Panc1 (cell line): ENCODE data around the gene DEAF1. TPM values are rescaled to one million over a fixed set of nuclear protein-coding genes. Genes with fewer than 3 reads are reported as not detected.

Experiments used
- ATAC-seq: fragments of 200-7000 bp; cut with Tn5 transposase; 2 replicates; pipeline ENCODE4 v1.9.1; 2020; ENCODE audit warnings: mild to moderate bottlenecking, moderate library complexity
- BruUV-seq: library from RNA; stranded (reverse); fragments of 400-500 nt; replicated peaks from 2 replicates; lab custom pipeline; 2021; lab: Mats Ljungman, UMichigan
- CTCF ChIA-PET: fragments of 300-600 bp; sonication (Branson Sonifier 250); formaldehyde crosslinking; loops from one replicate; lab custom pipeline; 2022; ENCODE audit warnings: antibody characterized with exemption; lab: Charles Lee
- POLR2A ChIA-PET: fragments of 300-600 bp; sonication (Branson Sonifier 250); formaldehyde crosslinking; loops from one replicate; lab custom pipeline; 2022; ENCODE audit warnings: antibody characterized with exemption; lab: Charles Lee
- DNase-seq: peaks from one replicate; pipeline ENCODE4 v3.0.0-alpha.2; 2010; ENCODE audit warnings: low read depth, low spot score
- H3K27ac ChIP-seq: 2 replicates; pipeline ENCODE4 v1.5.1; 2011; ENCODE audit warnings: mild to moderate bottlenecking, low read length, inconsistent platforms
- H3K27me3 ChIP-seq: fragments of 200-500 bp; sonication (Bioruptor generic); 2 replicates; pipeline ENCODE4 v1.6.0; 2014; ENCODE audit warnings: low read length, inconsistent platforms; ENCODE audit not compliant: control insufficient read depth, insufficient read depth
- H3K36me3 ChIP-seq: fragments of 200-500 bp; sonication (Bioruptor generic); 2 replicates; pipeline ENCODE4 v1.5.1; 2014; ENCODE audit warnings: inconsistent platforms, mild to moderate bottlenecking, low read length, moderate library complexity; ENCODE audit not compliant: control insufficient read depth, insufficient read depth
- H3K4me1 ChIP-seq: 2 replicates; pipeline ENCODE4 v1.5.1; 2011; ENCODE audit warnings: inconsistent platforms, mild to moderate bottlenecking, low read length, moderate library complexity; ENCODE audit not compliant: control insufficient read depth, insufficient read depth
- H3K4me3 ChIP-seq, 2 experiments: 2 replicates each; pipeline ENCODE4 v1.5.1; 2011 to 2012; ENCODE audit warnings: low read depth in 2 of 2, low read length in 2 of 2, mild to moderate bottlenecking in 2 of 2, inconsistent platforms in 1 of 2, moderate library complexity in 1 of 2
- H3K9me3 ChIP-seq: fragments of 200-500 bp; sonication (Bioruptor generic); 2 replicates; pipeline ENCODE4 v1.5.1; 2014; ENCODE audit warnings: low read depth, mild to moderate bottlenecking, inconsistent platforms, low read length, moderate library complexity; ENCODE audit not compliant: control insufficient read depth, insufficient read depth
- POLR2AphosphoS5 ChIP-seq: IDR thresholded peaks from 2 replicates; pipeline ENCODE4 v1.6.1; 2012; ENCODE audit warnings: mild to moderate bottlenecking, low read depth, low read length, moderate library complexity
- SIN3A ChIP-seq: IDR thresholded peaks from 2 replicates; pipeline ENCODE4 v1.6.1; 2012; ENCODE audit warnings: low read depth, mild to moderate bottlenecking, low read length, moderate library complexity, borderline replicate concordance; ENCODE audit not compliant: insufficient read depth
- TCF7L2 ChIP-seq: IDR thresholded peaks from 2 replicates; pipeline ENCODE4 v1.6.1; 2011; ENCODE audit warnings: mild to moderate bottlenecking, low read depth, low read length, inconsistent platforms
- in situ Hi-C: cut with HindIII; loops from 2 replicates; pipeline ENCODE4 v1.10.0; 2016; ENCODE audit warnings: low sequenced_read_pairs, low pct_unique_long_range_greater_than_20kb
- intact Hi-C: fragments of 100-400 bp; cut with micrococcal nuclease; formaldehyde crosslinking; loops from one replicate; pipeline ENCODE4 v1.10.0; 2022; ENCODE audit not compliant: unreplicated experiment
- total RNA-seq: library from RNA; stranded (reverse); gene quantifications from one replicate; pipeline ENCODE4 v1.2.1, GENCODE V29; 2021; ENCODE audit not compliant: unreplicated experiment
- TF ChIP-seq, protein P1 (sequence below), 2 experiments: IDR thresholded peaks; 2 replicates each; pipeline ENCODE4 v1.6.1; 2011 to 2012; ENCODE audit warnings: low read depth in 2 of 2, control low read depth in 1 of 2, low read length in 1 of 2, mild to moderate bottlenecking in 1 of 2, moderate library complexity in 1 of 2; ENCODE audit not compliant: insufficient read depth in 1 of 2
- TF ChIP-seq, protein P2 (sequence below): fragments of 450-650 bp; IDR thresholded peaks from 2 replicates; pipeline ENCODE4 v1.5.1; 2017; ENCODE audit warnings: mild to moderate bottlenecking

The DEAF1 gene
- total RNA-seq, 1 experiment from 2014 or later, result 105 TPM

DNA sequence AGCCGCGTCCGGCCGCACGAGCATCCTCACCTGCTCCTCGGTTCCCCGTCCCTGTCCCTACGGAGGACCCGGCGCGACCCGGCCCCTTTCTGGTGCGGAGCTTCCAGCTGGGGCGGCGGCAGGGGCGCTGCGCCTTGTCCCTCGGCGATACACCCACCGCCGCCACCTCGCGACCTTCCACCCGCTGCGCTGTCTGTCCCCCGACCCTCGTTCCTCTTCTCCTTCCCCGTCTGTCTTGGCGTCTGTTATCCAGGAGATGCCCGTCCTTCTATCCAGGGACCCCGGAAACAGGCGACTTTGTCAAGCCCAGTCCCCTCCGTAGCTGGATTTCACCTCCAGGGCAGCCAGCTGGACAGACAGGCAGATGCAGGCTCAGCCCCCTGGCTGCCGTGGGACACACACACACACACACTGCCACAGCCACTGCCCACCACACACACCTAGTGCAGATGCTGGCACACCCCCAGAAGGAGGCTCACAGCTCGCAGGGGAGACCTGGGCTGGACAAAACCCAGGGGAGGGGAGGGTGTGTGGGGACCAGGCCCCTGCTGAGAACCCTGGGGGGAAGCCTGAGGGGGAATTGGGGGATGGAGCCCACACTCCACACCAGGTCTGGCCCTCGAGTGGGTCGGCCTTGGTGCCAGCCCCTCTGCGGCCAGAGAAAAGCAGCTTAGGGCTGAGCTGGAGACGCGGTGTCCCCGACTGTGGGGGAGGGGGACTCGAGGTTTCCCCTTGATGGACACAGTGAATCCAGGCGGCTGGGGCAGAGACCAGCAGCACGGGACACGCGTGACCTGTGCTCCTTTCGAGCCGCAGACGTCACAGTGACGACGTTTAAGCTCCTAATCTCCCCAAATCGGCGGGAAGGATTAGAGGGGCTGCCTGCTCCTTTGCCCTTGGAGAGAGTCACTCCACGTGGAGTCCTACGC, 57.2 kb downstream of the DEAF1 start:
- Histone ChIP-seq H3K36me3 (no peaks in the 10 kb centered on the region), H3K27me3 (no peaks in the 10 kb centered on the region), H3K4me3 (no peak overlapping the region), H3K27ac (no peak overlapping the region), H3K9me3 (no peaks in the 10 kb centered on the region), H3K4me1 (peaks cover 21% of the 10 kb centered on the region)
- no peak for DNase-seq
- BruUV-seq, result no TSS peak
- intact Hi-C loops (no loop called here), in situ Hi-C loops (no loop called here)
- TF ChIP-seq, protein P1, sequence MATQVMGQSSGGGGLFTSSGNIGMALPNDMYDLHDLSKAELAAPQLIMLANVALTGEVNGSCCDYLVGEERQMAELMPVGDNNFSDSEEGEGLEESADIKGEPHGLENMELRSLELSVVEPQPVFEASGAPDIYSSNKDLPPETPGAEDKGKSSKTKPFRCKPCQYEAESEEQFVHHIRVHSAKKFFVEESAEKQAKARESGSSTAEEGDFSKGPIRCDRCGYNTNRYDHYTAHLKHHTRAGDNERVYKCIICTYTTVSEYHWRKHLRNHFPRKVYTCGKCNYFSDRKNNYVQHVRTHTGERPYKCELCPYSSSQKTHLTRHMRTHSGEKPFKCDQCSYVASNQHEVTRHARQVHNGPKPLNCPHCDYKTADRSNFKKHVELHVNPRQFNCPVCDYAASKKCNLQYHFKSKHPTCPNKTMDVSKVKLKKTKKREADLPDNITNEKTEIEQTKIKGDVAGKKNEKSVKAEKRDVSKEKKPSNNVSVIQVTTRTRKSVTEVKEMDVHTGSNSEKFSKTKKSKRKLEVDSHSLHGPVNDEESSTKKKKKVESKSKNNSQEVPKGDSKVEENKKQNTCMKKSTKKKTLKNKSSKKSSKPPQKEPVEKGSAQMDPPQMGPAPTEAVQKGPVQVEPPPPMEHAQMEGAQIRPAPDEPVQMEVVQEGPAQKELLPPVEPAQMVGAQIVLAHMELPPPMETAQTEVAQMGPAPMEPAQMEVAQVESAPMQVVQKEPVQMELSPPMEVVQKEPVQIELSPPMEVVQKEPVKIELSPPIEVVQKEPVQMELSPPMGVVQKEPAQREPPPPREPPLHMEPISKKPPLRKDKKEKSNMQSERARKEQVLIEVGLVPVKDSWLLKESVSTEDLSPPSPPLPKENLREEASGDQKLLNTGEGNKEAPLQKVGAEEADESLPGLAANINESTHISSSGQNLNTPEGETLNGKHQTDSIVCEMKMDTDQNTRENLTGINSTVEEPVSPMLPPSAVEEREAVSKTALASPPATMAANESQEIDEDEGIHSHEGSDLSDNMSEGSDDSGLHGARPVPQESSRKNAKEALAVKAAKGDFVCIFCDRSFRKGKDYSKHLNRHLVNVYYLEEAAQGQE (IDR thresholded peaks at IDR 0.05; ENCODE audit: insufficient read depth in 1 of 2, low read depth in 2 of 2, low read length in 1 of 2), result no peak
- TF ChIP-seq TCF7L2, result no peak
- no peak for TF ChIP-seq POLR2AphosphoS5
- TF ChIP-seq, protein P2, sequence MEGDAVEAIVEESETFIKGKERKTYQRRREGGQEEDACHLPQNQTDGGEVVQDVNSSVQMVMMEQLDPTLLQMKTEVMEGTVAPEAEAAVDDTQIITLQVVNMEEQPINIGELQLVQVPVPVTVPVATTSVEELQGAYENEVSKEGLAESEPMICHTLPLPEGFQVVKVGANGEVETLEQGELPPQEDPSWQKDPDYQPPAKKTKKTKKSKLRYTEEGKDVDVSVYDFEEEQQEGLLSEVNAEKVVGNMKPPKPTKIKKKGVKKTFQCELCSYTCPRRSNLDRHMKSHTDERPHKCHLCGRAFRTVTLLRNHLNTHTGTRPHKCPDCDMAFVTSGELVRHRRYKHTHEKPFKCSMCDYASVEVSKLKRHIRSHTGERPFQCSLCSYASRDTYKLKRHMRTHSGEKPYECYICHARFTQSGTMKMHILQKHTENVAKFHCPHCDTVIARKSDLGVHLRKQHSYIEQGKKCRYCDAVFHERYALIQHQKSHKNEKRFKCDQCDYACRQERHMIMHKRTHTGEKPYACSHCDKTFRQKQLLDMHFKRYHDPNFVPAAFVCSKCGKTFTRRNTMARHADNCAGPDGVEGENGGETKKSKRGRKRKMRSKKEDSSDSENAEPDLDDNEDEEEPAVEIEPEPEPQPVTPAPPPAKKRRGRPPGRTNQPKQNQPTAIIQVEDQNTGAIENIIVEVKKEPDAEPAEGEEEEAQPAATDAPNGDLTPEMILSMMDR, result no peak
- no peak for TF ChIP-seq SIN3A
- ChIA-PET POLR2A (interaction anchor here (0.6 kb wide), 1 partner anchor 57 kb away, joined by 4 read pairs; the partner anchor contains the start of gene DEAF1), CTCF (interaction anchor here (0.8 kb wide), 1 partner anchor 91 kb away, joined by 5 read pairs; no protein-coding TSS in a partner anchor)
- ATAC-seq, result no peak

DNA sequence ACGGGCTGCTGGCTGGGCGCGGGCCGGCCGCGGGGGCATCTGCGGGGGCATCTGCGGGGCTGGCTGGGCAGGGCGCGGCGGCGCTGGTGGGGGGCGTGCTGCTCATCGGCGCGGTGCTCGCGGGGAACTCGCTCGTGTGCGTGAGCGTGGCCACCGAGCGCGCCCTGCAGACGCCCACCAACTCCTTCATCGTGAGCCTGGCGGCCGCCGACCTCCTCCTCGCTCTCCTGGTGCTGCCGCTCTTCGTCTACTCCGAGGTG, 57.8 kb downstream of the DEAF1 start:
- intact Hi-C loops, result no loop called here
- H3K27me3 ChIP-seq, result no peaks in the 10 kb centered on the region
- ChIA-PET CTCF (interaction anchor here (0.8 kb wide), 1 partner anchor 91 kb away, joined by 5 read pairs; no protein-coding TSS in a partner anchor), POLR2A (no interaction called here)
- H3K9me3 ChIP-seq, result no peaks in the 10 kb centered on the region
- H3K4me3 ChIP-seq, result no peak overlapping the region
- in situ Hi-C loops, result no loop called here
- ATAC-seq (no peak), DNase-seq (no peak)
- peaks cover 17% of the 10 kb centered on the region for H3K4me1 ChIP-seq
- TF ChIP-seq POLR2AphosphoS5, result no peak
- TF ChIP-seq SIN3A, result no peak
- TF ChIP-seq TCF7L2, result no peak
- TF ChIP-seq, protein P2, result no peak
- TF ChIP-seq, protein P1 (IDR thresholded peaks at IDR 0.05; ENCODE audit: insufficient read depth in 1 of 2, low read depth in 2 of 2, low read length in 1 of 2), result no peak
- BruUV-seq, result no TSS peak
- H3K27ac ChIP-seq, result no peak overlapping the region
- H3K36me3 ChIP-seq, result no peaks in the 10 kb centered on the region
